AG04450 (cell line): ENCODE data around the gene COMMD1. TPM values are rescaled to one million over a fixed set of nuclear protein-coding genes. Genes with fewer than 3 reads are reported as not detected.

Experiments
- CTCF ChIA-PET: fragments of 300-600, 350-600 bp; formaldehyde crosslinking; extraction: SDS; loops from one replicate; lab custom pipeline; 2022; ENCODE audit warnings: antibody characterized with exemption, inconsistent platforms; lab: Charles Lee
- POLR2A ChIA-PET: fragments of 350-600 bp; formaldehyde crosslinking; extraction: SDS; loops from one replicate; lab custom pipeline; 2021; ENCODE audit warnings: antibody characterized with exemption, inconsistent platforms; lab: Yijun Ruan, JAX
- DNase-seq: peaks from one replicate; pipeline ENCODE4 v3.0.0-alpha.2; 2011; ENCODE audit warnings: low read depth, low spot score
- H3K27ac ChIP-seq: one replicate; pipeline ENCODE4 v1.5.1; 2012; ENCODE audit warnings: low read depth, low read length, control low read depth
- H3K27me3 ChIP-seq: one replicate; pipeline ENCODE4 v1.6.0; 2012; ENCODE audit warnings: low read length; ENCODE audit not compliant: control insufficient read depth, insufficient read depth
- H3K4me3 ChIP-seq: 2 replicates; pipeline ENCODE4 v1.5.1; 2011; ENCODE audit warnings: mild to moderate bottlenecking, low read depth, low read length, control low read depth
- H3K9me3 ChIP-seq: 2 replicates; pipeline ENCODE4 v1.5.1; 2012; ENCODE audit warnings: low read length; ENCODE audit not compliant: control insufficient read depth, insufficient read depth
- CTCF ChIP-seq: IDR thresholded peaks from 2 replicates; pipeline ENCODE4 v1.5.1; 2011; ENCODE audit warnings: low read depth, low read length, control low read depth, inconsistent platforms
- polyA plus RNA-seq: library from polyadenylated mRNA; depleted of rRNA; stranded (reverse); fragments of >200 nt; gene quantifications from 2 replicates; pipeline ENCODE4 v1.2.3, GENCODE V29; 2011

Gene COMMD1
- polyA plus RNA-seq, 1 experiment = 59.9 TPM

GRCh38 chr2:61994531-61994930 is 89.1 kb downstream of the COMMD1 start:
- Histone ChIP-seq H3K27me3 (no peaks in the 10 kb centered on the region), H3K9me3 (no peaks in the 10 kb centered on the region), H3K27ac (no peak overlapping the region), H3K4me3 (no peak overlapping the region)
- POLR2A ChIA-PET = interaction anchor here (0.6 kb wide), 1 partner anchor 64 kb away, joined by 7 read pairs; no protein-coding TSS in a partner anchor
- TF ChIP-seq CTCF = no peak
- DNase-seq = no peak
- CTCF ChIA-PET = interaction anchor here (0.5 to 3.3 kb wide), 7 partner anchors 14 to 895 kb away, joined by 3 to 32 read pairs (median 5); no protein-coding TSS in a partner anchor

DNA sequence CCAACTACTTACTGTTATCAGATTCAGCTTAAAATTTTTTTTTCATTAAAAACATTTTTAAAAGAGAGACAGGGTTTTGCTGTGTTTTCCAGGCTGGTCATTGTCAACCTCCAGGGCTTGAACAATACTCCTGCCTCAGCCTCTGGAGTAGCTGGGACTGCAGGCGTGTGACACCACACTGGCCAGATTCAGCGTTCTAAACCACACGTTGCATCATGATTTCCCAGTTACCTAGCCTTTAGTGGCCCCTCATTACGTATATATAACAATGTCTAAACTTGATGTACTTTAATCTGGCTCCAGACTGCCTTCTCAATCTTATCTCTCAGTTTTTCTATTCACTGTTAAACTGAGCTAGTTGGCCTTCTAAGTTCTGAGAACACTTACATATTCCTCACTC is 89.6 kb downstream of the COMMD1 start:
- CTCF ChIA-PET = interaction anchor here (0.5 to 3.3 kb wide), 2 partner anchors 417 to 424 kb away, joined by 5 to 32 read pairs; no protein-coding TSS in a partner anchor
- no peak for TF ChIP-seq CTCF
- no peaks in the 10 kb centered on the region for H3K27me3 ChIP-seq
- H3K4me3 ChIP-seq = no peak overlapping the region
- POLR2A ChIA-PET = no interaction called here
- no peaks in the 10 kb centered on the region for H3K9me3 ChIP-seq
- no peak for DNase-seq
- no peak overlapping the region for H3K27ac ChIP-seq

GRCh38 chr2:61995515-61995914 is 90.0 kb downstream of the COMMD1 start:
- H3K4me3 ChIP-seq = no peak overlapping the region
- ChIA-PET CTCF (interaction anchor here (3.3 kb wide), 1 partner anchor 417 kb away, joined by 32 read pairs; no protein-coding TSS in a partner anchor), POLR2A (no interaction called here)
- H3K27me3 ChIP-seq = no peaks in the 10 kb centered on the region
- TF ChIP-seq CTCF = no peak
- H3K9me3 ChIP-seq = no peaks in the 10 kb centered on the region
- H3K27ac ChIP-seq = no peak overlapping the region
- no peak for DNase-seq

- Histone ChIP-seq H3K27ac (no peak overlapping the region), H3K27me3 (no peaks in the 10 kb centered on the region), H3K4me3 (no peak overlapping the region), H3K9me3 (no peaks in the 10 kb centered on the region)
- DNase-seq = no peak
- ChIA-PET CTCF (interaction anchor here (0.6 to 1.6 kb wide), 2 partner anchors 16 to 400 kb away, joined by 4 to 8 read pairs; no protein-coding TSS in a partner anchor), POLR2A (no interaction called here)
- no peak for TF ChIP-seq CTCF
These were observed 93.0 kb downstream of the COMMD1 start for GRCh38 chr2:61998426-61998825.

- ChIA-PET CTCF (interaction anchor here (0.7 to 1.8 kb wide), 4 partner anchors 9 to 412 kb away, joined by 3 to 7 read pairs (median 4); no protein-coding TSS in a partner anchor), POLR2A (no interaction called here)
- H3K4me3 ChIP-seq = no peak overlapping the region
- H3K9me3 ChIP-seq = no peaks in the 10 kb centered on the region
- no peaks in the 10 kb centered on the region for H3K27me3 ChIP-seq
- no peak overlapping the region for H3K27ac ChIP-seq
- no peak for DNase-seq
- no peak for TF ChIP-seq CTCF
These were observed 95.1 kb downstream of the COMMD1 start for GRCh38 chr2:62000538-62000937.
